Neural crest cell (in vitro differentiated cells): ENCODE results near the gene MAP3K10. TPM values are rescaled to one million over a fixed set of nuclear protein-coding genes. Genes with fewer than 3 reads are reported as not detected.

ENCODE experiments used
- DNase-seq: peaks from one replicate; pipeline ENCODE4 v3.0.0; 2021; ENCODE audit warnings: low read depth, mixed read lengths, low spot score
- H3K27ac Mint-ChIP-seq: one replicate; pipeline ENCODE4 v1.8.0; 2021; ENCODE audit warnings: mild to moderate bottlenecking, mixed read lengths; ENCODE audit not compliant: unreplicated experiment
- H3K27me3 Mint-ChIP-seq: 2 replicates; pipeline ENCODE4 v1.8.0; 2021; ENCODE audit warnings: low read depth, mild to moderate bottlenecking, mixed read lengths
- H3K36me3 Mint-ChIP-seq: 2 replicates; pipeline ENCODE4 v1.8.0; 2021; ENCODE audit warnings: low read depth, mild to moderate bottlenecking, mixed read lengths
- H3K4me1 Mint-ChIP-seq: 2 replicates; pipeline ENCODE4 v1.8.0; 2021; ENCODE audit warnings: mixed read lengths
- H3K4me3 Mint-ChIP-seq: one replicate; pipeline ENCODE4 v1.8.0; 2021; ENCODE audit warnings: mild to moderate bottlenecking, mixed read lengths
- H3K9me3 Mint-ChIP-seq: 2 replicates; pipeline ENCODE4 v1.8.0; 2021; ENCODE audit warnings: mixed read lengths
- total RNA-seq: library from RNA; stranded (reverse); gene quantifications from 2 replicates; pipeline ENCODE4 v1.2.1, GENCODE V29; 2021
- TF ChIP-seq, protein P1 (sequence below): fragments of 200-600 bp; sonication (generic); conservative IDR thresholded peaks from 2 replicates; pipeline ENCODE4 v1.5.0; 2021; ENCODE audit warnings: antibody characterized with exemption, mild to moderate bottlenecking

The MAP3K10 gene
- total RNA-seq, 1 donor from 2014 or later, result 34.2 TPM

DNA sequence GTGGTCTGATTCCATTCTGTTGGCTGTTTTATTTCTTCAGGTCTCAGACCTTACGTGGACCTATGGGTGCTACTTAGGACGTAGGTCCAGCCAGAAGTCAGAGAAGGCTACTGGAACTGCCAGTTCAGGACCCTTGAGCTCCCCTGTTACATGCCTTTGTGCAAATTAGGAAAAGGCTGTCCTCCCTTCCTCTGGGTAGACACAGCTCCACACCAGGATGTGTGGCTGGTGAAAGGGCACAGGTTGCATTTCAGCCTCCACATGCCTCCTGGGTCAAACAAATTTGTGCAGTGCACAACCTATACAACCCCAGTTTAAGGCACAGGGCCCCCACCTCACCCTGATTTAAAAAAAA is 43.9 kb upstream of the MAP3K10 start:
- Mint-ChIP-seq H3K27me3 (peaks cover 21% of the 10 kb centered on the region), H3K9me3 (no peaks in the 10 kb centered on the region), H3K27ac (no peak overlapping the region), H3K4me1 (no peaks in the 10 kb centered on the region), H3K36me3 (no peaks in the 10 kb centered on the region), H3K4me3 (no peak overlapping the region)
- no peak for DNase-seq
- TF ChIP-seq, protein P1, sequence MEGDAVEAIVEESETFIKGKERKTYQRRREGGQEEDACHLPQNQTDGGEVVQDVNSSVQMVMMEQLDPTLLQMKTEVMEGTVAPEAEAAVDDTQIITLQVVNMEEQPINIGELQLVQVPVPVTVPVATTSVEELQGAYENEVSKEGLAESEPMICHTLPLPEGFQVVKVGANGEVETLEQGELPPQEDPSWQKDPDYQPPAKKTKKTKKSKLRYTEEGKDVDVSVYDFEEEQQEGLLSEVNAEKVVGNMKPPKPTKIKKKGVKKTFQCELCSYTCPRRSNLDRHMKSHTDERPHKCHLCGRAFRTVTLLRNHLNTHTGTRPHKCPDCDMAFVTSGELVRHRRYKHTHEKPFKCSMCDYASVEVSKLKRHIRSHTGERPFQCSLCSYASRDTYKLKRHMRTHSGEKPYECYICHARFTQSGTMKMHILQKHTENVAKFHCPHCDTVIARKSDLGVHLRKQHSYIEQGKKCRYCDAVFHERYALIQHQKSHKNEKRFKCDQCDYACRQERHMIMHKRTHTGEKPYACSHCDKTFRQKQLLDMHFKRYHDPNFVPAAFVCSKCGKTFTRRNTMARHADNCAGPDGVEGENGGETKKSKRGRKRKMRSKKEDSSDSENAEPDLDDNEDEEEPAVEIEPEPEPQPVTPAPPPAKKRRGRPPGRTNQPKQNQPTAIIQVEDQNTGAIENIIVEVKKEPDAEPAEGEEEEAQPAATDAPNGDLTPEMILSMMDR, result no peak

DNA sequence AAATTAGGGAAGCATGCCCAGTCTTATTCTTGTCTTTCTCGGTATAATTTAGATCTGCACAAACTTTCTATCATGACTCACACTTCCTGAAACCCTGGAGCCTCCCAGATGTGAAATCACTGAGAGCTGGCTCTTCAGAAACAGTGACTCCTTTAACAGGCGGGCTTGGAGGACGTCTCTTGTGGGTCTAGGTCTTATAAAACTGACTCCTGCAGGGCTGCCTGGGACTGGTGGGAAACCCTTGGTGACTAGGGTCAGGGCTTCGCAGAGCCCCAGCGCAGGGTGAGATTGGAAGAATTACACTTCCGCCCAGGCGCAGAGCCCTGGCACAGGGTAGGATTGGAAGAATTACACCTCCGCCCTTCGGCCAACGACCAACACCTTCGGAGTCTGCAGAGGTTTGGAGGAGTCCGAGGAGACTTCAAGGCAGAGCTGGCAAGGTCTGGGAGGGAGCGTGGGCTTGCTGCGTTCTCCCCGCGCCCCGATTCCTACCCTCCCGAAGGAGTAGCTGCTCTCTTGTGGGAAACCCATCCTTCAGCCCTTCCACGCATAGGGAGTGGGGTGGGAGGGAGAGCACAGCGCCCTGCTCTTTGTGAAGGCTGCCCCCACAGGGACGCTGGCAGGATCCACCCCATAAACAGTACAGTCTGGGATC is 43.4 kb upstream of the MAP3K10 start:
- H3K27ac Mint-ChIP-seq, result no peak overlapping the region
- H3K36me3 Mint-ChIP-seq, result no peaks in the 10 kb centered on the region
- no peaks in the 10 kb centered on the region for H3K9me3 Mint-ChIP-seq
- TF ChIP-seq, protein P1, result no peak
- H3K4me3 Mint-ChIP-seq, result no peak overlapping the region
- peaks cover 20% of the 10 kb centered on the region for H3K27me3 Mint-ChIP-seq
- no peaks in the 10 kb centered on the region for H3K4me1 Mint-ChIP-seq
- no peak for DNase-seq

DNA sequence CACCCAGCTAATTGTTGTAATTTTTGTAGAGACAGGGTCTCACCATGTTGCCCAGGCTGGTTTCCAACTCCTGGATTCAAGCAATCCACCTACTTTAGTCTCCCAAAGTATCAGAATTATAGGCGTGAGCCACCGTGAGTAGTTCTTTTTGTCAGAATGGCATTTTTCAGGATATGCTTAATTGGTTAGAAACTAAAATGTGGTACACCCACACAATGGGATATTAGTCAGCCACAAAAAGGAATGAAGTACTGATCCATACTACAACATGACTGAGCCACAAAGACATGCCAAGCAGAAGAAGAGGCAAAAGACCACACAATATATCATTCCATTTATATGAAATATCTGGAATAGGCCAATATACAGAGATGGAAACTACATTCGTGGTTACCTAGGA is 41.7 kb upstream of the MAP3K10 start:
- Mint-ChIP-seq H3K36me3 (no peaks in the 10 kb centered on the region), H3K27me3 (peaks cover 16% of the 10 kb centered on the region), H3K27ac (no peak overlapping the region), H3K4me3 (no peak overlapping the region), H3K4me1 (no peaks in the 10 kb centered on the region), H3K9me3 (no peaks in the 10 kb centered on the region)
- no peak for DNase-seq
- TF ChIP-seq, protein P1, result no peak

DNA sequence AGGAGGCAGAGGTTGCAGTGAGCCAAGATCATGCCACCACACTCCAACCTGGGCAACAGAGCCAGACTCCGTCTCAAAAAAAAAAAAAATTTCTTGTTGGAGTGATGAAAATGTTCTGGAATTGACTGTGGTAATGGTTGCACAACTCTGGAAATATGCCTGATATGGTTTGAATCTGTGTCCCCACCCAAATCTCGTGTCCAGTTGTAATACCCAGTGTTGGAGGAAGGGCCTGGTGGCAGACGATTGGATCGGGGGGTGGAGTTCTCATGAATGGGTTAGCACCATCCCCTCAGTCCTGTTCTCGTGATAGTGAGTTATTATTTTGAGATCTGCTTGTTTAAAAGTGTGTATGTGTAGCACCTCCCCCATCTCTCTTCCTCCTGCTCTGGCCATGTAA is 41.1 kb upstream of the MAP3K10 start:
- H3K4me3 Mint-ChIP-seq, result no peak overlapping the region
- no peak for DNase-seq
- TF ChIP-seq, protein P1, result no peak
- H3K36me3 Mint-ChIP-seq, result no peaks in the 10 kb centered on the region
- H3K27me3 Mint-ChIP-seq, result peaks cover 15% of the 10 kb centered on the region
- no peaks in the 10 kb centered on the region for H3K9me3 Mint-ChIP-seq
- no peak overlapping the region for H3K27ac Mint-ChIP-seq
- H3K4me1 Mint-ChIP-seq, result no peaks in the 10 kb centered on the region

DNA sequence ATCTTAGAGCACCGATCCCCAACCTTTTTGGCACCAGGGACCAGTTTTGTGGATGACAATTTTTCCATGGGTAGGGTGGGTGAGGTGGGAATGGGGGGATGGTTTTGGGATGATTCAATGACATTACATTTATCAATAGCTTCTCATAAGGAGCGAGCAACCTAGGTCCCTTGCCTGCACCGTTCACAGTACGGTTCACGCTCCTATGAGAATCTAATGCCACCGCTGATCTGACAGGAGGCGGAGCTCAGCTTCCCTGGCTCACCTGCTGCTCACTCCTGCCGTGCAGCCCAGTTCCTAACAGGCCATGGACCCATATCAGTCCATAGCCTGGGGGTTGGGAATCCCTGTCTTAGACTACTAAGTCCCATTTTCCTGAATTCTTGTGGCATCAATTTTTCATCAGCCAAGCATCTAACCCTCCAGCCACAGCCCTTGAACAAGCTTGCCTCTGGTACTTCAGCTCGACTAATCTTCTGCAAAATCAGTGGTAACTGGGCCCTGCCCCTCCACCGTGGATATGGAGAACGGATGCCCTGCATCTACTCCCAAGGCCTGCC is 37.0 kb upstream of the MAP3K10 start:
- DNase-seq, result no peak
- no peaks in the 10 kb centered on the region for H3K36me3 Mint-ChIP-seq
- H3K4me1 Mint-ChIP-seq, result no peaks in the 10 kb centered on the region
- no peak overlapping the region for H3K27ac Mint-ChIP-seq
- H3K27me3 Mint-ChIP-seq, result peaks cover 2% of the 10 kb centered on the region
- no peaks in the 10 kb centered on the region for H3K9me3 Mint-ChIP-seq
- TF ChIP-seq, protein P1, result no peak
- H3K4me3 Mint-ChIP-seq, result no peak overlapping the region
